ENCODE data around the gene TPP1.

The TPP1 gene

GRCh38 chr11:6631361-6631890 lies 12.2 kb upstream of the TPP1 start:
- no peaks in the 10 kb centered on the region for H3K36me3 ChIP-seq (ENCODE audit: control insufficient read depth, insufficient read depth, low read length)
- no peaks in the 10 kb centered on the region for H3K27me3 ChIP-seq (ENCODE audit: control insufficient read depth, insufficient read depth, low read length)
- no peaks in the 10 kb centered on the region for H3K9me3 ChIP-seq (ENCODE audit: control insufficient read depth, low read length)
- no peak overlapping the region for H3K9ac ChIP-seq (ENCODE audit: low read length)
- H3K4me3 ChIP-seq (ENCODE audit: low read length) = no peak overlapping the region
- peaks cover 11% of the 10 kb centered on the region for H3K4me1 ChIP-seq (ENCODE audit: control insufficient read depth, insufficient read depth, low read length)

DNA sequence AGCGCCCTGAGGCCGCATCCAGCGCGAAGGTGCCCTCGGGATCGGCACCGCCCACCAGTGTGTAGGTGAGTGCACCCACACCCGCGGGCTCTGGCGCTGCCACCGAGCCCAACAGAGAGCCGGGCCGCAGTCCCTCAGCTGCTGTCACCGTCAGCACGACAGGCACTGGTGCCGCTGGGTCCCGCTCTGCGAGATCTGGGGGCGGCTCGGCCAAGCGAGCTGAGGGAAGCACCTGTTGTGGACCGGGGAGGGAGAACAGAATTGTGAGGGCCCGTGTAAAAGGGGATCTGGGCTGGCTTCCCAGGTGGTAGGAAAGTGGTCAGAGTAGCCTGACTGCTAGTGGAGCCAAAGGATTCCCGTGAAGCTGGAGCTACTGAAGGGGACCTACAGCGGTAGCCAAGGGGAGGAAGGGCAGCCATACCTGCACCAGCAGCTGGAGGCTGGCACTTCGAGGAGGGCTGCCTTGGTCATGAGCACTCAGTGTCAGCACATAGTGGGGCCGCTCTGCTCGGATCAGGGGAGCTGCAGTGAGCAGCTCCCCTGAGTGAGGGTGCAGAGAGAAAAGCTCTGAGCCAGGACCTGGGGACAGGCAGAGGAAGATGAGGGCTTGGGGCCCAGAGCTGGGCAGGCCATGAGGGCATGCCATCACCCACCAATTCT lies 11.5 kb upstream of the TPP1 start:
- no peaks in the 10 kb centered on the region for H3K9me3 ChIP-seq (ENCODE audit: control insufficient read depth, low read length)
- peaks cover 9% of the 10 kb centered on the region for H3K4me1 ChIP-seq (ENCODE audit: control insufficient read depth, insufficient read depth, low read length)
- H3K27me3 ChIP-seq (ENCODE audit: control insufficient read depth, insufficient read depth, low read length) = no peaks in the 10 kb centered on the region
- no peaks in the 10 kb centered on the region for H3K36me3 ChIP-seq (ENCODE audit: control insufficient read depth, insufficient read depth, low read length)
- peak overlapping the region; percentile 7 for H3K9ac ChIP-seq (ENCODE audit: low read length)
- peak overlapping the region; percentile 6 for H3K4me3 ChIP-seq (ENCODE audit: low read length)

DNA sequence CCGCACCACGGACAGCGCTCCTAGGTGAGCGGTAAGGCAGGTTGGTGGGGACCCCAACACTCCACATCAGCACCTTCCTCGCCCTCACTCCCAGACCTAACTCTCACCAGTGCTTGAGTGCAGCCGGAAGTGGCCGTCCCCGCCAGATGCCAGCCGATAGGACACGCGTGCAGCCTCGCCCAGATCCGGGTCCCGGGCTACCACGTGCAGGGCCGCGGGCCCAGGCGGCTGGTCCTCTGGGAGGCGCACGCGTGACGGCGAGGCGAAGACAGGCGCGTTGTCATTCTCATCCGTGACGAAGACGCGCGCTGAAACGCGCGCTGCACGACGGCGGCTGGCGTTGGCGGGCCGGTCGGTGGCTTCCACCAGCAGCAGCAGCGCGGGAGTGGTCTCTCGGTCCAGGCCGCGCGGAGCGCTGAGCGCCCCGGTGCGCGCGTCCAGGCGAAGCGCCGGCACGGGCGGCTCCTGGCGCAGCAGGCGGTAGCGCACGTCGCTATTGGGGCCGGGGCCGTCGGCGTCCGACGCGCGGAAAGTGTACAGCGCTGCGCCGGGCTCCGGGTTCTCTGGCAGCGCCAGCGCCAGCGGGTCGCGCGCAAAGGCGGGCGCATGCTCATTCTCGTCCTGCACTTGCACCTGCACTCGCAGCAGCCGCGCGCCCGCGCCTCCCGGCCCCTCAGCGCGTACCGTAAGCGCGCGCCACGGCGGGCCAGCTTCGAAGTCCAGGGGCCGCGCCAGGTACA lies 10.8 kb upstream of the TPP1 start:
- peak overlapping the region; percentile 6 for H3K4me3 ChIP-seq (ENCODE audit: low read length)
- peaks cover 2% of the 10 kb centered on the region for H3K4me1 ChIP-seq (ENCODE audit: control insufficient read depth, insufficient read depth, low read length)
- no peaks in the 10 kb centered on the region for H3K9me3 ChIP-seq (ENCODE audit: control insufficient read depth, low read length)
- H3K36me3 ChIP-seq (ENCODE audit: control insufficient read depth, insufficient read depth, low read length) = no peaks in the 10 kb centered on the region
- H3K9ac ChIP-seq (ENCODE audit: low read length) = peak overlapping the region; percentile 7
- no peaks in the 10 kb centered on the region for H3K27me3 ChIP-seq (ENCODE audit: control insufficient read depth, insufficient read depth, low read length)

- H3K27me3 ChIP-seq (ENCODE audit: control insufficient read depth, insufficient read depth, low read length) = no peaks in the 10 kb centered on the region
- H3K9me3 ChIP-seq (ENCODE audit: control insufficient read depth, low read length) = no peaks in the 10 kb centered on the region
- no peaks in the 10 kb centered on the region for H3K36me3 ChIP-seq (ENCODE audit: control insufficient read depth, insufficient read depth, low read length)
- no peak overlapping the region for H3K4me3 ChIP-seq (ENCODE audit: low read length)
- no peak overlapping the region for H3K9ac ChIP-seq (ENCODE audit: low read length)
- no peaks in the 10 kb centered on the region for H3K4me1 ChIP-seq (ENCODE audit: control insufficient read depth, insufficient read depth, low read length)
Observed at GRCh38 chr11:6629573-6629891, 10.3 kb upstream of the TPP1 start.

DNA sequence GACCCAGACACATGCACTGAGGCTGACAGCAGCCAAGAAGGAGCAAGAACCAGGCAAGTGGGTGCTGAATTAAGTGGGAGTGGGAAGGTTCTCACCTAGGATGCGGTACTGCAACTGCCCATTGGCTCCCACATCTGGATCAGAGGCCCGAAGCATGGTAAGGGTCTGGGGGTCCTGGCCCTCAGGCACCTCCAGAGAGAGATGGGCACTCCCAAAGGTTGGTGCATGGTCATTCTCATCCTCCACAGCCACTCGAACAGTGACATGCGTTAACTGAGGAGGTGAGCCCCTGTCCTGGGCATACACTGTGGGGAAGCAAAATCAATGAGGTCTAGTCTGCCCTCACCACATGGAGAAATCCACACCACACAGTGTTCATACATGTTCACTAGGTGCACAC lies 9.3 kb upstream of the TPP1 start:
- no peak overlapping the region for H3K9ac ChIP-seq (ENCODE audit: low read length)
- no peaks in the 10 kb centered on the region for H3K4me1 ChIP-seq (ENCODE audit: control insufficient read depth, insufficient read depth, low read length)
- no peak overlapping the region for H3K4me3 ChIP-seq (ENCODE audit: low read length)
- H3K36me3 ChIP-seq (ENCODE audit: control insufficient read depth, insufficient read depth, low read length) = no peaks in the 10 kb centered on the region
- H3K27me3 ChIP-seq (ENCODE audit: control insufficient read depth, insufficient read depth, low read length) = no peaks in the 10 kb centered on the region
- no peaks in the 10 kb centered on the region for H3K9me3 ChIP-seq (ENCODE audit: control insufficient read depth, low read length)

GRCh38 chr11:6627762-6628241 lies 8.6 kb upstream of the TPP1 start:
- no peaks in the 10 kb centered on the region for H3K4me1 ChIP-seq (ENCODE audit: control insufficient read depth, insufficient read depth, low read length)
- H3K9ac ChIP-seq (ENCODE audit: low read length) = no peak overlapping the region
- no peaks in the 10 kb centered on the region for H3K9me3 ChIP-seq (ENCODE audit: control insufficient read depth, low read length)
- H3K36me3 ChIP-seq (ENCODE audit: control insufficient read depth, insufficient read depth, low read length) = no peaks in the 10 kb centered on the region
- H3K4me3 ChIP-seq (ENCODE audit: low read length) = no peak overlapping the region
- no peaks in the 10 kb centered on the region for H3K27me3 ChIP-seq (ENCODE audit: control insufficient read depth, insufficient read depth, low read length)

DNA sequence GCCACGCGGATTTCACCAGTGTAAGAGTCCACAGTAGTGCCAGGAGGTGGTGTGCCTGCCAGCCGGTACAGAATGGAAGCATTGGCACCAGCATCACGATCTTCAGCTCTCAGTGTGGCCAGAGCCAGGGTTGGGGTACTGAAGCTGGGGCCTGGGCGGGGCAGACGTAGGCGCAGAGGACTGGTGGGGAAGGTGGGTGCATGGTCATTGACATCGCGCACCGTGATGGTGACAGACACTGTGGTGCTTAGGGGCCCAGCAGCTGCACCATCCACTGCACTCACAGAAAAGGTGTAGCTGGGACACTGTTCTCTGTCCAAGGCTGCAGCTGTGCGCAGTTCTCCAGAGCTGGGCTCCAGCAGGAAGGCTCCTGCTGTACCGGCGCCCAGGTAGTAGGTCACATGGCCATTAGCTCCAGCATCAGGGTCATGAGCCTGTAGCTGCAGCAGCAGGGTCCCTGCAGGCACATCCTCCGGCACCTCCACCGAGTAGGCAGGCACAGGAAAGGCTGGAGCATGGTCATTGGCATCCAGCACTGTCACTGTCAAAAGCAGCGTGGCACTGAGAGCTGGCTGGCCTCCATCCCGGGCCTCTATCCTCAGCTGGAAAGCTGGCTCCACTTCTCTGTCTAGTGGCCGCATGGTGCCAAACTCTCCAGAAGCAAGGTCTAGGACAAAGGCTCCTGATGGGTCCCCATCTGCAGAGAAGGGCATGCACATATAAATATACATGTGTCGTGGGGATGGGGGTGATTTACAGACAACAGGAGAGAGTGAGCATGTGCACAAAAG lies 7.9 kb upstream of the TPP1 start:
- Histone ChIP-seq H3K27me3 (ENCODE audit: control insufficient read depth, insufficient read depth, low read length) (no peaks in the 10 kb centered on the region), H3K4me1 (ENCODE audit: control insufficient read depth, insufficient read depth, low read length) (no peaks in the 10 kb centered on the region), H3K36me3 (ENCODE audit: control insufficient read depth, insufficient read depth, low read length) (no peaks in the 10 kb centered on the region), H3K4me3 (ENCODE audit: low read length) (no peak overlapping the region), H3K9ac (ENCODE audit: low read length) (no peak overlapping the region), H3K9me3 (ENCODE audit: control insufficient read depth, low read length) (no peaks in the 10 kb centered on the region)

DNA sequence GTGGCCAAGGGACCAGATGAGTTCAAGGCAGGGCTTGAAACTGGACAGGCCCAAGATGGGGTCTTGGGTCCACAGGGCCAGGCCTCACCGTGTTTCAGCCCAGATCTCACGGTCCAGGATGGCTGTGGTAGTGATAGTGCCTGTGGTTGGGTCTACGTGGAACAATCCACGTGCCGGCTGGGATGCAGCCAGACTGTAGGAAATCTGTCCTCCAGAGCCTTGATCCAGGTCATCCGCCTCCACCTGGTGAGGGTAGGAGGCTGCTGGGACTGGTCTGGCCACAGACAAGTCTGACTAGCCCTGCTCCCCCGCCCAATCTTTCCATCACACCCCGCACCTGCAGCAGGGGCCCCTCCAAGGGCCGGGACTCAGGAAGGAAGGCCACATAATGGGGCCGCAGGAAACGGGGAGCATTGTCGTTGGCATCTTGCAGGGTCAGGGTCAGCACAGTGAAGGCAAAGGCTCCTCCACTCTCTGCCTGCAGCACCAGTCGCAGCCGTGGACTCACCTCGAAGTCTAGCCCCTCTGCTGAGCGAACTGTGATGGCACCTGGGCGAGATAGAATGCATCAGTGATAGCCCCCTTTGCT lies 6.7 kb upstream of the TPP1 start:
- Histone ChIP-seq H3K4me1 (ENCODE audit: control insufficient read depth, insufficient read depth, low read length) (no peaks in the 10 kb centered on the region), H3K4me3 (ENCODE audit: low read length) (no peak overlapping the region), H3K36me3 (ENCODE audit: control insufficient read depth, insufficient read depth, low read length) (no peaks in the 10 kb centered on the region), H3K9ac (ENCODE audit: low read length) (no peak overlapping the region), H3K27me3 (ENCODE audit: control insufficient read depth, insufficient read depth, low read length) (no peaks in the 10 kb centered on the region), H3K9me3 (ENCODE audit: control insufficient read depth, low read length) (no peaks in the 10 kb centered on the region)

- H3K4me3 ChIP-seq (ENCODE audit: low read length) = no peak overlapping the region
- no peaks in the 10 kb centered on the region for H3K4me1 ChIP-seq (ENCODE audit: control insufficient read depth, insufficient read depth, low read length)
- no peak overlapping the region for H3K9ac ChIP-seq (ENCODE audit: low read length)
- H3K9me3 ChIP-seq (ENCODE audit: control insufficient read depth, low read length) = no peaks in the 10 kb centered on the region
- no peaks in the 10 kb centered on the region for H3K36me3 ChIP-seq (ENCODE audit: control insufficient read depth, insufficient read depth, low read length)
- no peaks in the 10 kb centered on the region for H3K27me3 ChIP-seq (ENCODE audit: control insufficient read depth, insufficient read depth, low read length)
Observed at GRCh38 chr11:6625156-6625831, 6.1 kb upstream of the TPP1 start.

GRCh38 chr11:6623391-6624363 lies 4.5 kb upstream of the TPP1 start:
- no peaks in the 10 kb centered on the region for H3K27me3 ChIP-seq (ENCODE audit: control insufficient read depth, insufficient read depth, low read length)
- H3K36me3 ChIP-seq (ENCODE audit: control insufficient read depth, insufficient read depth, low read length) = no peaks in the 10 kb centered on the region
- no peaks in the 10 kb centered on the region for H3K9me3 ChIP-seq (ENCODE audit: control insufficient read depth, low read length)
- H3K4me3 ChIP-seq (ENCODE audit: low read length) = no peak overlapping the region
- peaks cover 10% of the 10 kb centered on the region for H3K4me1 ChIP-seq (ENCODE audit: control insufficient read depth, insufficient read depth, low read length)
- H3K9ac ChIP-seq (ENCODE audit: low read length) = no peak overlapping the region
